ENCODE results near the gene PPP6R3. TPM values are rescaled to one million over a fixed set of nuclear protein-coding genes. Genes with fewer than 3 reads are reported as not detected.

Gene PPP6R3
- total and polyA plus RNA-seq, 11 donors, result 23.2 to 93.8 (median 81.2) TPM

GRCh38 chr11:68449951-68450350 is 10.6 kb upstream of the PPP6R3 start:
- intact Hi-C loops (cut with DNase I), result loop anchor here in 9 of 10 donors (5.0 to 10.0 kb wide), 10 partner anchors 48 to 243 kb away; partner anchors contain the start of gene KMT5B (in 1 of the 9)
- Histone ChIP-seq H3K27me3 (no peaks in the 10 kb centered on the region), H3K9me3 (no peaks in the 10 kb centered on the region), H3K4me1 (peaks cover 0 to 8% (median 1%) of the 10 kb centered on the region in 12 donors), H3K4me3 (no peak overlapping the region), H3K27ac (peak overlapping the region in 1 of 12 donors; percentile 17), H3K36me3 (peaks cover 0 to 36% (median 21%) of the 10 kb centered on the region in 9 donors)
- no peak for TF ChIP-seq POLR2A (IDR thresholded peaks at IDR 0.05)
- TF ChIP-seq, protein P1, sequence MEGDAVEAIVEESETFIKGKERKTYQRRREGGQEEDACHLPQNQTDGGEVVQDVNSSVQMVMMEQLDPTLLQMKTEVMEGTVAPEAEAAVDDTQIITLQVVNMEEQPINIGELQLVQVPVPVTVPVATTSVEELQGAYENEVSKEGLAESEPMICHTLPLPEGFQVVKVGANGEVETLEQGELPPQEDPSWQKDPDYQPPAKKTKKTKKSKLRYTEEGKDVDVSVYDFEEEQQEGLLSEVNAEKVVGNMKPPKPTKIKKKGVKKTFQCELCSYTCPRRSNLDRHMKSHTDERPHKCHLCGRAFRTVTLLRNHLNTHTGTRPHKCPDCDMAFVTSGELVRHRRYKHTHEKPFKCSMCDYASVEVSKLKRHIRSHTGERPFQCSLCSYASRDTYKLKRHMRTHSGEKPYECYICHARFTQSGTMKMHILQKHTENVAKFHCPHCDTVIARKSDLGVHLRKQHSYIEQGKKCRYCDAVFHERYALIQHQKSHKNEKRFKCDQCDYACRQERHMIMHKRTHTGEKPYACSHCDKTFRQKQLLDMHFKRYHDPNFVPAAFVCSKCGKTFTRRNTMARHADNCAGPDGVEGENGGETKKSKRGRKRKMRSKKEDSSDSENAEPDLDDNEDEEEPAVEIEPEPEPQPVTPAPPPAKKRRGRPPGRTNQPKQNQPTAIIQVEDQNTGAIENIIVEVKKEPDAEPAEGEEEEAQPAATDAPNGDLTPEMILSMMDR (IDR thresholded peaks at IDR 0.05), result no peak
- 93 to 96% (median 94%) methylated on average over 5 to 11 of the region's 11 CpGs for WGBS, 4 donors
- ATAC-seq (no peak), DNase-seq (peak in 1 of 5 donors; percentile 19)

GRCh38 chr11:68450711-68451110 is 9.8 kb upstream of the PPP6R3 start:
- intact Hi-C loops (cut with DNase I), result no loop called here
- H3K36me3 ChIP-seq, result peaks cover 0 to 33% (median 21%) of the 10 kb centered on the region in 9 donors
- peak in 1 of 5 donors; percentile 1 for DNase-seq
- H3K27me3 ChIP-seq, result no peaks in the 10 kb centered on the region
- no peak overlapping the region for H3K4me3 ChIP-seq
- TF ChIP-seq POLR2A (IDR thresholded peaks at IDR 0.05), result no peak
- TF ChIP-seq, protein P1 (IDR thresholded peaks at IDR 0.05), result no peak
- 93 to 97% (median 94%) methylated on average over 8 of the region's 8 CpGs for WGBS, 4 donors
- no peak overlapping the region for H3K27ac ChIP-seq
- no peaks in the 10 kb centered on the region for H3K9me3 ChIP-seq
- ATAC-seq, result no peak
- H3K4me1 ChIP-seq, result peaks cover 0 to 8% (median 1%) of the 10 kb centered on the region in 12 donors

DNA sequence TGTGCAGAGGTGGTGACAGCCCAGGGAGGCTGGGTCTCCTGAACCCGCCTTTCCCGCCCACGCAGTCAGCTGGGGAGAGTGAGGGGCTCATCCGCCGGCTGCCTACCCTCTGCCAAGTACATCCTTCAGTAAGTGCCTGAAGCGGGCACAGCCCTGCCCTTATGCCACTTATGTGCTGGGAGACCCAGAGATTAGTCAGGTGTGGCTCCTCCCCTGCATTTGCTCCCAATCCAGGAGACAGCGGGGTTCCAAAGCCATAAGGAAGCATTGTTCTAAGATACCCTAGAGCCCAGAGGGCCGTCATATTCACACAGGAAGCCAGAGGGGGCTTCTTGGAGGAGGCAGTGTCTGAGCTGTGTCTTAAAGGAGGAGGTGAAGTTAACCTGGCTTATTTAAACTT is 5.8 kb upstream of the PPP6R3 start:
- no peaks in the 10 kb centered on the region for H3K27me3 ChIP-seq
- peaks cover 0 to 5% (median under 1%) of the 10 kb centered on the region in 12 donors for H3K4me1 ChIP-seq
- DNase-seq (peak in 1 of 5 donors; percentile 14), ATAC-seq (no peak)
- H3K27ac ChIP-seq, result no peak overlapping the region
- WGBS, 4 donors, result 45 to 62% (median 56%) methylated on average over 6 to 8 of the region's 8 CpGs
- TF ChIP-seq, protein P1 (IDR thresholded peaks at IDR 0.05), result no peak
- no peak for TF ChIP-seq POLR2A (IDR thresholded peaks at IDR 0.05)
- H3K9me3 ChIP-seq, result no peaks in the 10 kb centered on the region
- peaks cover 0 to 4% (median 0%) of the 10 kb centered on the region in 9 donors for H3K36me3 ChIP-seq
- intact Hi-C loops (cut with DNase I), result loop anchor here in 1 of 10 donors (5.0 kb wide), 1 partner anchor 157 kb away; no protein-coding TSS in a partner anchor
- no peak overlapping the region for H3K4me3 ChIP-seq

GRCh38 chr11:68455485-68455884 is 5.1 kb upstream of the PPP6R3 start:
- no peak overlapping the region for H3K4me3 ChIP-seq
- TF ChIP-seq, protein P1 (IDR thresholded peaks at IDR 0.05), result no peak
- no peaks in the 10 kb centered on the region for H3K9me3 ChIP-seq
- peaks cover 0 to 8% (median 1%) of the 10 kb centered on the region in 12 donors for H3K4me1 ChIP-seq
- no peaks in the 10 kb centered on the region for H3K27me3 ChIP-seq
- 76 to 86% (median 80%) methylated on average over 4 to 8 of the region's 8 CpGs for WGBS, 4 donors
- ATAC-seq (no peak), DNase-seq (no peak)
- H3K36me3 ChIP-seq, result no peaks in the 10 kb centered on the region
- no peak overlapping the region for H3K27ac ChIP-seq
- intact Hi-C loops (cut with DNase I), result loop anchor here in 1 of 10 donors (5.0 kb wide), 1 partner anchor 158 kb away; no protein-coding TSS in a partner anchor

Measured in heart left ventricle (tissue), 16 donors.